NCI-H2107 treated with DMSO at 0.1 percent for 48 hours (cell line): ENCODE data around the gene RNF214.
"Not testable (repeated sequence)": the region's sequence is repeated elsewhere in the genome, so short reads cannot be mapped to it uniquely, and the experiment has no call there.

Experiments
- DNase-seq: peaks from one replicate; lab custom pipeline; 2025; ENCODE audit not compliant: unreplicated experiment; lab: John Stamatoyannopoulos, UW

The RNF214 gene

DNA sequence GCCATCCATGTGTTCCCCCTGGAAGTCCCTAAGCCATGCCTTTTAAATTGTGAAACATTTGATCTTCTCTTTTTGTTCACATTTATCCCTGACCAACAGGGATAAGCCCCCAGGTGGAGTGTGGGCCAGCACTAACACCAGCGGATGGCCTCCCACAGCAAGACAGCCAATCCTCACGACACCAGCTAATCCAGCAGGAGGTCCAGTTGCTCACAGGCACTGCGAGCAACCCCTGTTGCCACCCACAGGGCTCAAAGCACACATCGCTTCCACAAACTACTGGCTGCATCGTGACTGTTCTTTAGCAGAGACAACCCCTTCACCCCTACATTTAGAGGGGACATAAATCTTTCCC, 2.6 kb upstream of the RNF214 start:
- no peak for DNase-seq

DNA sequence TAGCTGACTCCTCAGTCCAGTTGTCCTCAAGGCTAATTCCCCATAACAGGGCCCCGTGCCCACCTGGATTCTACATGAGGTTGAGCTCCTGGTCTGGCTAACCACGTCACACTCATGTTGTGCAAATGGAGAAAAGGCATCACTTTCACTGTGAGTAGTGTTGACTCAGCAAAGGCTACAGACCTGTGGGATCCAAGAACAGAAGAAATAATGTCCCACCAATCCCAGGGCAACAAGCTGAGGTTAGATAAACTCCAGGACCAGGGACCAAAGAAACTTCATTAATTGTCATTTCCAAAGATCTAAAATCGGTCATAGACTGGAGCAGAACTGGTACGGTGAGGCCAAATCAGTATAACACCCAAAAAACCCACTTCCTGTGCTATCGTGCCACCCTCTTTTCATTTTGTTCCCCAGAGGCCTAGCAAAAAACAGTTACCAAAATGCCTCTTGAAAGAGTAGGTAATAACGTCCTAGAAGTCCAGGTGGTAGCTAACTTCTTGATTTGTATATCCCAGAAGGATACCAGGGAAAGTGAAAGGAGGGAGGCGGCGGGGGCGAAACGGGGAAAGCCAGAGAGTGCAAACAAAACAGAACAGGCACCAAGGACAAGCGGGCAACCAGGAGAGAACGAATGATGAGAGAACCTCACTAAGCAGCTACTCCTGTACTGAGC, 2.0 kb upstream of the RNF214 start:
- no peak for DNase-seq

DNA sequence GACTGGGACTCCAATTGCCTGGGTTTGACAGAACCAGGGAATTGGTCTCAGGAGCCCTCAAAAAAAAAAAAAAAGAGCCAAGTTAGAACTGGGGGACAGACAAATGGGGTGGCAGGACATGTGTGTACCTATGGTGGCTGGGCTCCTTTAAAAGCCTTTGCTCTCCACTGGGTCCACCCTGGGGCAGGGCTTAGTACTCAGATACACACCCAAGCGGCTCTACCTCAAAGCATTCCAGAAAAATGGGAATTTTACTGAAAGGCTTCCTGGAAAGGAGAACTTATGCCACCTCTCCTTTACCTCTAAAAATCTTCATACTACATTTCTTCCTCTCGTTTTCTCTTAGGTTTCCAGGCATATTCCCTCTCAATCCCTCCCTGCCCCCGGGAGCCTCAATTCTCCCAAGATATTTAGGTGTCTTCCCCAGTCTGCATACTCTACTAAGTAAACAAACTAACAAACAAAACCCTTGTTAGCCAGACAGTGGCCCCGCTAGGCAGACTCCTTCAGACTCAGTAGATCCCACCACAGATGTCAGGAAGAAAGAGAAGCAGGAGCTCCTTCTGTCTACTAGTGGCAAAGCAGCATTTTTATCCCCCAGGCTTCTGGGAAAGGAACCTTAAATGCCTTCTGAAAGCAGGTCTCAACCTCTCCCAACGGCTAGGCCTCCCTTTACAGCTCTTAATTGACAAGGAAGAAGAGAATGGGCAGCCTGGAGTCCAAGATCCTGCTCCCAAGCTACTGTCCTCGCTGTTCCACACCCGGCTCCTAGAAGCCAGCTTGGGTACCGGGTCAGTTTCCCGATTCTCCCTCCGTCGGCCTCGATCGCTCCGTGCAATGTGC, 1.3 kb upstream of the RNF214 start:
- no peak for DNase-seq

DNA sequence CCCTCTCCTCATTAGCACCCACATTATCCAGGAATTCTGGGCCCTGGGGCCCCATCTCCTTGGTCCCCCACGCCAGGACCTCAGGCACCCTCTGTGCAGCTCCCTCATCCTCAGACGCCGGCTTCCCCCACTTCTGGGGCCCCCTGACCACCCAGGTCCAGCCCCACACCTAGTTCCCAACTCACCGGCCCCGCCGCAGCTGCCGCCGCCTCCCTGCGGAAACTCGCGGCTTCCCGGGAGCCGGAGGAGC, 704 bp upstream of the RNF214 start, which contains the start of gene PCSK7:
Gene PCSK7 (minus strand): TSS at position 232 of the 250 bp plus-strand sequence. CDS start 2,229 bp downstream, outside the sequence.
- DNase-seq = no peak

DNA sequence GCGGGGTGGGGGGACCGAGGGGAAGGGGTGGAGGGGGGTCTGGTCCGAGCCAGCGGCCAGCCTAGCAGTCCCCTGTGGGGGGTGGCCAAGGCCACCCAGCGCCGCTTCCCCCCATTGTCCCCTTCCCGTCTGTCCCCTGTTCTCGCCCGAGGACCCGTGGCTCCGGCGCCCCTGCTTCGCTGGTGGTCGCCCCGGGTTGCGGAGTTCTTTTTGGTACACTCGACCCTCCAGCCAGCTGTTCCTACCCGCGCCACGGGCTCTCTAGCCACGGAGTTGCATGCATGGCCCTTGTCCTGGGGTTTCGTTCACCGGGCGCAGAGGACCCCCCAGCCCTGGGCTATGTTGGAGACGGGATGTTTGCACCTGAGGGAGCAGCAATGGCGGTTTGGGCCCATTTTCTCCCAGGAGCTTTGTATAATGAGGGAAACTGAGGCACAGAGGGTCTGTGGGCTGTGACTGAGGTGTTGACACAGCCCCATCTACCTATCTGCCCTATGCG, 489 bp downstream of the RNF214 start:
- DNase-seq = peak; percentile 5

DNA sequence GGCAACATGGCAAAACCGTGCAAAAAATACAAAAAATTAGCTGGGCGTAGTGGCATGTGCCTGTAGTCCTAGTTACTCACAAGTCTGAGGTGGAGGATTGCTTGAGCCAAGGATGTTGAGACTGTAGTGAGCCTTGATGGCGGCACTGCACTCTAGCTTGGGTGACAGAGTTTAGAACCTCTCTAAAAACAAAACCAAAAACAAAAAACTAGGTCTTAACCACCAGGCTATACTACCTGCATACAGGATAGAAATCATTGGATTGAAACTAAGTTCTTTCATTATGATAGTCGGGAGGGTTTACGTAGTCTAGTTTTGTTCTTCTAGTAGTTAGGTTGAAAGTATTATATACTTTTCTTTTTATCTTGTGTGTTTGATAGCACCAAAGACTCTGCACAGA, 5.8 kb downstream of the RNF214 start:
- DNase-seq = no peak

DNA sequence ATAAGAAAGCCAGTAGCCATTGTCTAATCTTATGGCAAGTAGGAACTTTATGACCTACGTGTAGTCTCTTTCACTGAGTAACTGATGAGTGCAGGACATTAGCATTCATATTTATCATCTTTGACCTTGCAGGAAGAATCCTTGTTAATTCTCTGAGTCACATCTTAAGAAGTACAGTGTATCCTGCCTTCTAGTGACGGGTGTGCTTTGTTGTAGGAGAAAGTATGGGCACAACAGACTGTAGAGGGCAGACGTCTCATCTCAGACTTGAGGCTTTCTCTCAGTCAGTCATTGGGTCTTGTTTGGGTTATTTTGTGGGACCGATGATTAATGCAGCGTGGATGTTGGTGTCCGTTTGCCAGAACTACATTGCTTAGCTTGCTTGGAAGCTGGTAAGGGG, 6.8 kb downstream of the RNF214 start:
- no peak for DNase-seq

DNA sequence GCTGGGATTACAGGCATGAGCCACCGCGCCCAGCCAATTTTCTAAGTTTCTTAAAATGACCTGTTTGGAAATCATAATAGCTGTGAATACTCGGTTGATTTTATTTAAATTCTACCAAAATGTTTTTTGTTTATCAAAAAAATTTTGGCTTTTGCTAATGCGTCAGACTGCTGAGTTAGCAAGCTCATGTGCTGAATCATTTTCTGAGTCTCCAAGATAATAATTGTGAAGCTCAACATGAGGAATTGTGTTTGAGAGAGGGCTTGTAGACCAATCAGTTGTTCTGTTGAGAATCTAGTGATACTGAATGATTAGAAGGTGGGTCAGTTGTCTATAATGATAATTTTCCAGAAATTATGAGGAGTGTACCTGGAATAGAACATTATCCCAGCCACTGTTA, 15.9 kb downstream of the RNF214 start:
- no peak for DNase-seq

DNA sequence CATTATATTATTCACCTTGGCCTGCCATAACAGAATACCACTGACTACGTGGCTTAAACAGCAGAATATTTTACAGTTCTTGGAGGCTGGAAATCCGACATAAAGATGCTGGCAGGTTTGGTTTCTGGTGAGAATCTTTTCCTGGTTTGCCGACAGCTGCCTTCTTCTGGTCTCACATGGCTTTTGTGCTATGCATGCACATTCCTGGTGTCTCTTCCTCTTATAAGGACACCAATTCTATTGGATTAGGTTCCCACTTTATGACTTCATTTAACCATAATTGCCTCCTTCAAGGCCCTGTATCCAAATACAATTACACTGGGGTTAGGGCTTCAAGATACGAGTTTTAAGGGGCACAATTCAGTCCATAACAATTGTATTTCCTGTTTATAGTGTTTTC, 17.1 kb downstream of the RNF214 start:
- no peak for DNase-seq

DNA sequence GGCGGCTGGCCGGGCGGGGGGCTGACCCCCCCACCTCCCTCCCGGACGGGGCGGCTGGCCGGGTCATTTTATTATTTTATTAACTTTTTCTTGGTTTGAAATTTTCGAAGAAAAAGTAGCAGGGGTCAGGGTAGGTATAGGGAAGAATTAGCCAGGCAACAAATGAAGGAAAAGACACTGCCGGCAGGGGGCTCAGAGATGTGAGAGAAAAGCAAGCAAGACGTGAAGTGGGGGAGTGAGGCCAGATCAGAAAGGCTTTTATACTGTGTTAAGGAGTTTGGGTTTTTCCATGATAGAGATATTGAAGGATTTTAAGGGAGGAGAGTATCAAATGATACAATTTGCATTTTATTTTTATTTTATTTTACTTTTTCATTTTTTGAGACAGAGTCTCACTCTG, 19.0 kb downstream of the RNF214 start:
- no peak for DNase-seq

DNA sequence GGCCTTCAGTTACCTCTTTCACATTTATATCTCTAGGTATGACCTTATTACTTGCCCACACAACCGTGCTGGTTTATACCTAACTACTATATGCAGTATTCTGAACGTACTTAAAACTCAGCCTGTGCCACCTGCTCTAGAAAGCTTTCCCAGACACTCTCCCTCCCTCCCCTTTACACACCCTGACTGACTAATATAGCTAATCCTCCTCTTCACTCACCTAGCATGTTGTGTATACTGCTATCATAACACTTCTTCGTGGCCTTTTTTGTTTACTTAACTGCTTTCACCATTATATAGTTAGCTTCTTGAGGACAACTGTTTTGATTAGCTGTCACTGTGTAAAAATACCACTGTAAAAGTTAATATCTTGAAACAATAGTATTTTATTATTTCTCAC, 23.5 kb downstream of the RNF214 start:
- no peak for DNase-seq

DNA sequence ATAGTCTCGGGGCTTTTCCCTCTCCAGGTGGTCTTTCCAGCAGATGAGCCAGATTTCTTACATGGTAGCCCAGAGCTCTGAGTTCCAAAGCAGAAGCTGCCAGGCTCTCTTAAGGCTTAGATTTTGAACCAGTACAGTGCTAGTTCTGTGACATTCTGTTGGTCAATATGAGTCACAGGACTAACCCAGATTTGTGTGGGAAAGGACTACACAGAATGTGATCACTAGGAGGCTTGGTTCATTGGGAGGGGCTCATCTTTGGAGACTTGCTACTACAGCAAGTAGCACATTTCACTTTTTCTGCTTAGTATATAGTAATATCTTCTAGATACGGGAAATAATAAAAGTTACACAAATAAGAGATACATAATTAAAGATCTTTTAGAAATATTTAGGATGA, 24.1 kb downstream of the RNF214 start:
- DNase-seq = no peak

DNA sequence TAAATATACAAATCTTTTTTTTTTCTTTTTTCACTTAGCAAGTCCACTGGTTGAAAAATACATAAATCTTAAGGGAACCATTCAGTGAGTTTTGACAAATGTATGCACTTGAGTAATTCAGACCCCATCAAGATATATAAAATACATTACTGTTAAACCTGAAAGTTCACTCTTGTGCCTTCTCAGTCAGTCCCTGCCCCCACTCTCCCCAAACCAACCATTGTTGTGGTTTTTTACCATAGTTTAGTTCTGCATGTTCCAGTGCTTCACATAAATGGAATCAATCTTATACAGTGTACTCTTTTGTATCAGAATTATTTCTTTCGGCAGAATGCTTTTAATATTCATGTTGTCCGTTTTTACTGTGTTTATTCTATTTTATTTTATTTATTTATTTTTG, 26.1 kb downstream of the RNF214 start:
- no peak for DNase-seq

DNA sequence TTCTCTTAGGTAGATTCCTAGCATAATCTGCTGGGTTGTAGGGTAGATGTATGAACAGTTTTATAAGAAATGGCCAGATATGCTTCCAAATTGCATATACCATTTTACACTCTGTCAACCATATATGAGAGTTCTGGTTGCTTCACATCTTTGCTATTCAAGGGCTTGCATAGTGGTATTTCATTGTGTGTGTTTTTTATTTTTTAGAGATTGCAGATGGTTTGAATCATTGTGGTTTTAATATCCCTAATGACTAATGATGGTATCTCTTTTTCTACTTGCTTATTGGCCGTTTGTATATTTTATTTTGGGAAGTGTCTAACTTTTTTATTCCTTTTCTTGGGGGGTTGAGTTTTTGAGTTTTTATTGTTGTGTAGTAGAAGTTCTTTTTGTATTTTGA, 26.9 kb downstream of the RNF214 start:
- DNase-seq = no peak

DNA sequence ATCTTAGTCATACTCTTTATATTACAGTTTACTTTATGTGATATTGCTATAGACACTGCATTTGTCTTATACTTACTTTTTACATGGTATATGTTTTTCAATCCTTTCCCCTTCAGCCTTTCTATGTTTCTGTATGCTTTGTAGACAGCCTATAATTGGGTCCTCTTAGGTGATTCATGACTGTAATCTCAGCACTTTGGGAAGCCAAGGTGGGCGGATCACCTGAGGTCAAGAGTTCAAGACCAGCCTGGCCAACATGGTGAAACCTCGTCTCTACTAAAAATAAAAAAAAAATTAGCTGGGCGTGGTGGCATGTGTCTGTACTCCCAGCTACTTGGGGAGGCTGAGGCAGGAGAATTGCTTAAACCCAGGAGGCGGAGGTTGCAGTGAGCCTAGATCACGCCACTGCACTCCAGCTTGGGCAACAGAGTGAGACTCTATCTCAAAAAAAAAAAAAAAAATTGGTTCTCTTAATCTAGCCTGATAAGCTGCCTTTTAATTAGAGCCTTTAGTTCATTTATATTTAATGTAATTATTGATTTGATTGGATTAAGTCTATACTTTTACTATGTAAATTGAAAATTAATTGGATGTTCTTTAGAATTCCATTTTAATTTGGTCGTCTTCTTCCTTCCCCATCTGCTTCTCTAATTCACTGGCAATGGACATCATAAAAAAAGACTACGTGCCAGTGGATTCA, 32.3 kb downstream of the RNF214 start:
- DNase-seq = not testable (repeated sequence)

DNA sequence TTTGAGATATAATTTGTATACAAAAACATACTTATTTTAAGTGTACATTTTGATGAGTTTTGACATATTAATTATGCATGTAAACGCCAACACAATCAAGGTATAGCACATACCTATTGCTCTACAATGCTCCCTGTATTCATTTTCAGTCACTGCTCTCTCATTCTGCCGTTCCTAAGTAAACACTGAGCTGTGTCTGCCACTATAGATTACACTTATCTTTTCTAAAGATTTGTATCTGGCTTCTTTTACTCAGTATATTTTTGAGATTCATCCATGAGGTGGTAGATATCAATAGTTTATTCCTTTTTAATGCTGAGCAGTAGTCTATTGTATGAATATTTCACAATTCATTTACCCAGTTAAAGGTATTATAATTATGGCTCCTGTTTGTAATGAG, 33.3 kb downstream of the RNF214 start:
- DNase-seq = no peak

DNA sequence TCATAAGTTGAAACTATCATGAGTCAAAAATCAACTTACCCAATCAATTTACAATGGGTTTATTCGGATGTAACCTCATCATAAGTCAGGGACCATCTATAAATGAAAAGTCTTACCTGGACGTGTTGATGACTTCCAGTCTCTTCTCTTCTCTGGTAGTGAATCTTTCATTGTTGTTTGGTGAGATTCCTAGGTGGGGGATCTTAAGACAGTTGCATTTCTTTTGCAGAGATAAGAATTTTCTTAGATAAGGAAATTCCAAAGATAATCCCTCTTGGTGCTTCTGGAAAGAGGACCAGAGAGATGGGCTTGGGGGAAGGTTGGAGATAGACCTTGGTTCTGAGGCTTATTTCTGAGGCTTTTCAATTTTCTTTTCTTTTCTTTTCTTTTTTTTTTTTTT, 37.4 kb downstream of the RNF214 start:
- DNase-seq = no peak

DNA sequence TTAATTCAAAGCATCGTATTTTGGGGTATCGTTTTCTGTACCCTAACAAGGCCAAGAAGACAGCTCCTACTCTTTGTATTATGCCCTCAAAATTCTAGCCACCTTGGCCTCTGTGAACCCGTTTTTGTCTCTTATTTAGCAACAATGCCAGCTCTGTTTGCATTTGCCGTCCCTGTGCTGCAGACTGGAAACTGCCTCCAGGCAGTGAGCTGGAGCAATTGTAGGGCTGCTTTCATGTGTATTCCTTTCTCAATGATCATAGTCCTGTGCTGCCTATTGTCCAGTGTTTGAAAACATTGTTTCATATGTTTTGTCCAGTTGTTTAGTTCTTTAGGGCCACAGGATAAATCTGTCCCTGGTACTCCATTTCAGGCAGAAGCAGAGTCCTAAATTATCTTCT, 38.7 kb downstream of the RNF214 start:
- DNase-seq = no peak

DNA sequence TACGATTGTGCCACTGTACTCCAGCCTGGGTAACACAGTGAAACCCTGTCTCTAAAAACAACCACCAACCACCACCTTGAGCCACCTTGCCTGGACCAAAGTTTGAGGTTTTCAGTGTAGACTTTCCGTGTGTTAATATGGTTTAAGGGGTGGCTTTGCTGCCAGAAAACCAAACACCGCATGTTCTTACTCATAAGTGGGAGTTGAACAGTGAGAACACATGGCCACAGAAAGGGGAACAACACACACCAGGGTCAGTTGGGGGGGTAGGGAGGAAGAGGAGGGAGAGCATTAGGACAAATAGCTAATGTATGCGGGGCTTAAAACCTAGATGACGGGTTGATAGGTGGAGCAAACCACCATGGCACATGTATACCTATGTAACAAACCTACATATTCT, 39.7 kb downstream of the RNF214 start:
- not testable (repeated sequence) for DNase-seq

DNA sequence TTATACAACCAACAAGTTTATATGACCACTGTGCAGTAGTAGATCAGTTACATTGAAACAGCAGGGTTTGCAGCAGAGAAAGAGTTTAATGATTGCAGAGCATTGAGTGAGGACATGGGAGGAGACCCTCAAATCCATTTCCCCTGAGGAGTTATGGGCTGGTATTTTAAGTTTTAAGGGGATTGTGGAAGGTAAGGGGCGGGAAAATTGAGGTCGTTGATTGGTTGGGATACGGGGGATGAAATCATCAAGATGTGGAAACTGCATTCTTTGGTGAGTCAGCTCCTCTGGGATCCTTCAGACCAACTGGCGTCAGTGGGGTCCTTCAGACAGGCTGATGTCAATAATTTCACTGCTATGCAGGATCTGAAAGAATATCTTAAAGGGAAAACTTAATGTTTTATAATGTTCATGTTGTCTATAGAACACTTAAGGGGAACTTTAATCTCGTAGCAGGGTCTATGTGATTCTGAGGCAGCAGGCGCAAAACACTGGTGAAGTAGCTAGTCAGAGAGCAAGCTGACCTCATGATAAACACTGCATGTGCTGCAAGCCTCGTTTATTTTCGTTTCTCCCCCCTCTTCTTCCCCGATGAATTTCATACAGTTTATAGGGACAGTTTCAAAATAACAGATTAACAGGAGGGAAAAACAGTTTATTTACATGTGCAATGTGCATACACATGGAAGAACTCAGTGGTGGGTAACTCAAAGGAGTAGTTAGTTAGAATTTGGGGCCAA, 41.2 kb downstream of the RNF214 start:
- no peak for DNase-seq

DNA sequence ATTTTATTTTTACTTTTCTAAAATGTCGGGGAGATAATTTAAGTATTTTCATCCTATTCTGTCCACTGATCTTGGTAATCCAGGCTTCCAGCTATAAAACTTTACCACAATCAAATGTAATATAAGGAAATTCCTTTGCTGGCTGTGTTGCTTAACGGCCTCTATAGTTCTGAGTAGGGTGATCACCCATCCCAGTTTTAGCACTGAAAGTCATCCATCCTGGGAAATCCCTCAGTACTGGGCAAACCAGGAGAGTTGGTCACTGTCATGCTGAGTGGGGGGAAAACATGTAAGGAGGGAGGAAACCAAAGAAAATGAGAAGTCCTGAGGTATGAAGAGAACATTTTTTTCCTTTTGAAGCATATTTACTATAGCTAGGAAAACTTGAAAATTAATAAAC, 45.9 kb downstream of the RNF214 start:
- DNase-seq = no peak
